ENCODE results near the gene SLC6A1.
"Not testable (repeated sequence)": the region's sequence is repeated elsewhere in the genome, so short reads cannot be mapped to it uniquely, and the experiment has no call there.

The SLC6A1 gene

DNA sequence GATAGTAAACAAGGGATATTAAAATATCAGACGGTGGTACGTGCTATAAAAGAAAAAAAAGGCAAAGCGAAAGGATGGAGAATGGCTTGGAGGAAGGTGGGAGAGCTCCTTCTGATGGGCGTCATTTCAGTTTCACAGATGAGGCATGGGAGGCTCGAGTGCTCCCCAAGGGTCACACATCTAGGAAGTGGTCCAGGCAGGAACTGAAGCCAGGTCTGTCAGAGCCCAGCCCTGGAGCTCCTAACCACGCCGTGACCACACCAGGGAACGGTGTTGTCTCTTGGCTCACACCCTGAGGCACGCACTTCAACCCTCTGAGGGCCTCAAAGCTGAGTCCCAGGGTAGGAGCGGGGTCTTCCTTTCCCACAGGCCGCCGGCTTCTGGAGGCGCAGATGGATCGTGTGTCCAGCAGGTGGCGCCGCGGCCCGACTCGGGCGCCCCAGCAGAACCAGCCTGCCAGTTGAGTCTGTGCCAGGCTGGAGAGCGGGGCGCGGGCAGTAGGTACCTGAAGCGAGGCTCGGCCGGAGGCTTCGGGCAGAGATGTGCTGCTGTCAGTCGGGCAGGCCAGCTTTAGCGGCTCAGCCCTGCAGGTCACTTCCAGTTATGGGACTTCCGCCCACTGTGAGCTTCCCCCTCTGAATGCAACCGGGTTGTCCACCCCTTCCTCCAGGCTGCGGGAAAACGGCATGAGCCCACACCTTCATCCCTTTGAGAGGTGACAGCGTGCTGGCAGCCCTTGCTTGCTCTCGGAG, 68.1 kb downstream of the SLC6A1 start:
- no peak for DNase-seq (ENCODE audit: low read depth)

DNA sequence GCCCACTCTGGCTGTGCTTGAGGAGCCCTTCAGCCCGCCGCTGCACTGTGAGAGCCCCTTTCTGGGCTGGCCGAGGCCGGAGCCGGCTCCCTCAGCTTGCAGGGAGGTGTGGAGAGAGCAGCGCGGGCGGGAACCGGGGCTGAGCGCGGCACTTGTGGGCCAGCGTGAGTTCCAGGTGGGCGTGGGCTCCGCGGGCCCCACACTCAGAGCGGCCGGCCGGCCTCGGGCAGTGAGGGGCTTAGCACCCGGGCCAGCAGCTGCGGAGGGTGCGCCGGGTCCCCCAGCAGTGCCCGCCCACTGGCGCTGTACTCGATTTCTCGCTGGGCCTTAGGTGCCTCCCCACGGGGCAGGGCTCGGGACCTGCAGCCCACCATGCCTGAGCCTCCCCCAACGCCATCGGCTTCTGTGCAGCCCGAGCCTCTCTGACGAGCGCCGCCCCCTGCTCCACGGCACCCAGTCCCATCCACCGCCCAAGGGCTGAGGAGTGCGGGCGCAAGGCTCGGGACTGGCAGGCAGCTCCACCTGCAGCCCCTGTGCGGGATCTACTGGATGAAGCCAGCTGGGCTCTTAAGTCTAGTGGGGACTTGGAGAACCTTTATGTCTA, 68.8 kb downstream of the SLC6A1 start:
- DNase-seq (ENCODE audit: low read depth): not testable (repeated sequence)

DNA sequence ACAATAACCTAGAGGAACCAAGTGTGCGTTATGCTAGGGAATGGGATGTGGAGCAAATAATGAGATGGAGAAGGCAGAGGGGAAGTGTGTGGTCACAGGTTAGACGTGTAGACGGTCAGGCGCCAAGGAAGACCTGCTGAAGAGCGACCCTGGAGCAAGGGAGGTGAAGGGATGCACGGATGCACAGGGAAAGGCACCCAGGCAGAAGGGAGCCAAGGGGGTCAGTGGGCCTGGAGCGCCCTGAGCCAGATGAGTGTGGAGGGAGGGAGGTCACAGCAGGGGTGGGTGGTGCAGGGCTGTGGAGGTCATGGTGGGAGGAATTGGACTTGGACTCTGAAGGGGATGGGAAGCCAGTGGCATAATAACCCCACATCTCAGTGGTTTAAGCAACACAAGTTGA, 70.2 kb downstream of the SLC6A1 start:
- DNase-seq (ENCODE audit: low read depth): no peak

DNA sequence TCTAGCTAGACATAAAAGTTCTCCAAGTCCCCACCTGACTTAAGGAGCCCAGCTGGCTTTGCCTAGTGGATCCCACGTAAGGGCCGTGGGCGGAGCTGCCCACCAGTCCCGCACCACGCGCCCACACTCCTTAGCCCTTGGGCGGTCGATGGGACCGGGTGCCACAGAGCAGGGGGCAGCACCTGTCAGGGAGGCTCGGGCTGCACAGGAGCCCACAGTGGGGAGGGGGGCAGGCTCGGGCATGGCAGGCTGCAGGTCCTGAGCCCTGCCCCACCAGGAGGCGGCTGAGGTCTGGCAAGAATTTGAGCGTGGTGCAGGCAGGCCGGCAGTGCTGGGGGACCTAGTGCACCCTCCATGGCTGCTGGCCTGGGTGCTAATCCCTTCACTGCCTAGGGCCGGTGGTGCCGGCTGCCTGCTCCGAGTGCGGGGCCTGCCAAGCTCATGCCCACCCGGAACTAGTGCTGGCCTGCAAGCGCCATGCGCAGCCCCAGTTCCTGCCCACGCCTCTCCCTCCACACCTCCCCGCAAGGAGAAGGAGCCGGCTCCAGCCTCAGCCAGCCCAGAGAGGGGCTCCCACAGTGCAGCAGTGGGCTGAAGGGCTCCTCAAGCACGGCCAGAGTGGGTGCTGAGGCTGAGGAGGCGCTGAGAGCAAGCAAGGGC, 78.7 kb downstream of the SLC6A1 start:
- no peak for DNase-seq (ENCODE audit: low read depth)

GRCh38 chr3:11072631-11073030, 80.1 kb downstream of the SLC6A1 start:
- DNase-seq (ENCODE audit: low read depth): no peak

GRCh38 chr3:11074011-11074410, 81.5 kb downstream of the SLC6A1 start:
- DNase-seq (ENCODE audit: low read depth): no peak

- DNase-seq (ENCODE audit: low read depth): no peak
These were observed 81.9 kb downstream of the SLC6A1 start for GRCh38 chr3:11074451-11074850.

GRCh38 chr3:11075122-11075521, 82.6 kb downstream of the SLC6A1 start:
- DNase-seq (ENCODE audit: low read depth): not testable (repeated sequence)

GRCh38 chr3:11076711-11077110, 84.2 kb downstream of the SLC6A1 start:
- no peak for DNase-seq (ENCODE audit: low read depth)

DNA sequence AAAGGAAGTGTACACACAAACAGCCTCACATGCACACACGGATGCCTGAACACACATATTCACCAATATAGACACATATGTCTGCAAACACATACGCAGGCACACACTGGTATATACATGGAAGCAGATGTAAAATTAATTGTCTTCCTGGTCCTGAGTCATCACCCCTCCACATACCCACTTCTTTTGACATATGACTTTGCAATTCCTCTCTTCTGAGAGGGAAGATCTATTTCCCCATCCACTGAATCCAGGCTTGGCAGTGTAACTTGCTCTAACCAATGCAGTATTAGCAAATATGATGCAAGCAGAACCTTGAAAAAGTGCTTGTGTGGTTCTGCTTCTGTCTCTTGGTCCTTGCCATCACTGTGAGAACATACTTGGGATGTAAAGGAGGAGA, 84.9 kb downstream of the SLC6A1 start:
- peak; percentile 57 for DNase-seq (ENCODE audit: low read depth)

DNA sequence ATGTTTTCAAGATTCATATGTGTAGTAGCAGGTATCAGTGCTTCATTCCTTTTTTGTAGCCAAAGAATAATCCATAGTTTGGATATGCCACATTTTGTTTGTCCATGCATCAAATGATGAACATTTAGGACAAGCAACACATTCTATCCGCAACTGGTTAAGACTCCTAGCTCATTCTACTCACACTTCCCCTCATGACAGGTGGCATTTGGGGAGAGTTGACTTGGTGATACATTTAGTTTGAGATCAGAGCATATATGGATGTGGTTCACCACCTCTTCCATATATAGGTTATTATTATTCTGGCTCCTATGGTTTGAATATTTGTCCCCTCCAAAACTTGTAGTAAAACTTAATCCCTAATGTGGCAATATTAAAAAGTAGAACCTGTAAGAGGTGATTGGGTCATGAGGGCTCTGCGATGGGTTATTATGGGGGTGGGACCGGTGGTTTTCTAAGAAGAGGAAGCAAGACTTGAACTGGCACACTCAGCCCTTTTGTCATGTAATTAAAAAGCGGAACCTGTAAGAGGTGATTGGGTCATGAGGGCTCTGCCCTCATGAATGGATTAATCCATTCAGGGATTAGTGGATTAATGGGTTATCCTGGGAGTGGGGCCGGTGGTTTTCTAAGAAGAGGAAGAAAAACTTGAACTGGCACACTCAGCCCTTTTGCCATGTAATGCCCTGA, 86.4 kb downstream of the SLC6A1 start:
- no peak for DNase-seq (ENCODE audit: low read depth)

- DNase-seq (ENCODE audit: low read depth): no peak
These were observed 87.9 kb downstream of the SLC6A1 start for GRCh38 chr3:11080492-11080891.

- DNase-seq (ENCODE audit: low read depth): no peak
These were observed 91.5 kb downstream of the SLC6A1 start for GRCh38 chr3:11084098-11084497.

- DNase-seq (ENCODE audit: low read depth): no peak
These were observed 92.1 kb downstream of the SLC6A1 start for GRCh38 chr3:11084677-11085076.

DNA sequence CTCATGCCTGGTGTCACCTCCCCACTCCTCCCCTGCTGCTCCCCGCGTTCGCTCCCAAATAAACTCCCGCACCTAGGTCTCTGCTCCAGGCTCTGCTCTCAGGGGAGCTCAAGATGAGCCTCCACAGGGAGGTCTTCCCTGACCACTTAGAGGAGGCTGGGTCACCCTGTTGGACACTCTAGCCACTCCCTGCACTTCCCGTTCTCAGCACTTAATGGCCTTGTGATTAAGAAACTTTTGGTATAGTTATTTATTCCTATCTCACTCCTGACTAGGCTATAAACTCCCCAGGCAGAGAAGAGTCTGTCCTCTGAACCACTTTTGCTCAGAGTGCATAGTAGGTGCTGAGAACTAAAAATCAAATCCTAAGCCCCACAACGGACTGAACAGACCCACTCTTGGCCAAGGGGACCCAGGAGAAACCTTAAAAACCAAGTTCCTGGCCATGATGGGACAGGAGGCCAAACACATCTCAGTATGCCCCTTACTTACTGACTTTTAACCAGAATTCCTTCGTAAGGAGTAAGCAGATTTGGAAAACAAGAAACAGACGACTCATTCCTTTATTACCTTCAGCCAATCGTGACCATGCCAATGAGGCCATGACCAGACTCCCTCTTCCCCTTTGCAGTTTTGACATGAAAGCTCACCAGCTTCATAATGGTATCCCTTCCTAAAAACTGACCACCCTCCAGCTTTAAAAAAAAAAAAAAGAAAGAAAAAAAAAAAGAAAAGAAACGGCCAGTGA, 92.7 kb downstream of the SLC6A1 start:
- peak; percentile 30 for DNase-seq (ENCODE audit: low read depth)

GRCh38 chr3:11086856-11087255, 94.3 kb downstream of the SLC6A1 start:
- no peak for DNase-seq (ENCODE audit: low read depth)

GRCh38 chr3:11088066-11088465, 95.5 kb downstream of the SLC6A1 start:
- no peak for DNase-seq (ENCODE audit: low read depth)

GRCh38 chr3:11088831-11089230, 96.3 kb downstream of the SLC6A1 start:
- no peak for DNase-seq (ENCODE audit: low read depth)

Measured in GM04503 (cell line).